OCI-LY3 (cell line): ENCODE results near the gene ZXDA.

Source experiments
- EZH2phosphoT487 ChIP-seq: fragments of 200-600 bp; shearing (Covaris generic); IDR thresholded peaks from 2 replicates; pipeline ENCODE4 v1.6.1; 2018; ENCODE audit warnings: antibody characterized with exemption, mixed run types, low read depth
- TF ChIP-seq, protein P1 (sequence below): fragments of 200-600, 300-600 bp; sonication (generic); IDR thresholded peaks from 2 replicates; pipeline ENCODE4 v1.5.1; 2014; ENCODE audit warnings: antibody characterized with exemption, low read length, low read depth

DNA sequence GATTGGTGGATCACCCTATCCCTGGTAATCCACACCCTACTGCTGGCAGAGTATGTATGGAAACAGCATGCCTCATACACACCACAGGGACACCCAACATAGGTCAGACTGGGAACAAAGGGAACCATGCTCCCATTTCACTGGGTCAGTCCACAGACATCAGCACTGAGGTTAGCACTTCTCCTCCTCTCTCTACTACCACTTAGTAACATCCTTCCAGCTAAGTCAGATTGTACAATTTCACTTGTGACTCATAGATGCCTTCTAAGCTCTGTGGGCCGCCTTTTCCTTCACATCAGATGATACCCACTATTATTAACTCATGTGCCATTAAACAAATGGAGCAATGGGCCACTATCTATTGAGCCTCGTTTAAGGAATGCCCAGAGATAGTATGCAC lies 15.5 kb upstream of the ZXDA start:
- TF ChIP-seq, protein P1, sequence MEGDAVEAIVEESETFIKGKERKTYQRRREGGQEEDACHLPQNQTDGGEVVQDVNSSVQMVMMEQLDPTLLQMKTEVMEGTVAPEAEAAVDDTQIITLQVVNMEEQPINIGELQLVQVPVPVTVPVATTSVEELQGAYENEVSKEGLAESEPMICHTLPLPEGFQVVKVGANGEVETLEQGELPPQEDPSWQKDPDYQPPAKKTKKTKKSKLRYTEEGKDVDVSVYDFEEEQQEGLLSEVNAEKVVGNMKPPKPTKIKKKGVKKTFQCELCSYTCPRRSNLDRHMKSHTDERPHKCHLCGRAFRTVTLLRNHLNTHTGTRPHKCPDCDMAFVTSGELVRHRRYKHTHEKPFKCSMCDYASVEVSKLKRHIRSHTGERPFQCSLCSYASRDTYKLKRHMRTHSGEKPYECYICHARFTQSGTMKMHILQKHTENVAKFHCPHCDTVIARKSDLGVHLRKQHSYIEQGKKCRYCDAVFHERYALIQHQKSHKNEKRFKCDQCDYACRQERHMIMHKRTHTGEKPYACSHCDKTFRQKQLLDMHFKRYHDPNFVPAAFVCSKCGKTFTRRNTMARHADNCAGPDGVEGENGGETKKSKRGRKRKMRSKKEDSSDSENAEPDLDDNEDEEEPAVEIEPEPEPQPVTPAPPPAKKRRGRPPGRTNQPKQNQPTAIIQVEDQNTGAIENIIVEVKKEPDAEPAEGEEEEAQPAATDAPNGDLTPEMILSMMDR: no peak
- TF ChIP-seq EZH2phosphoT487: no peak
